H1 (cell line): ENCODE results near the gene RPS6KA5.

Source experiments
- CBX5 ChIP-seq: fragments of 300-800, 300-1000 bp; sonication (generic); IDR thresholded peaks from 2 replicates; pipeline ENCODE4 v1.7.1; 2016; ENCODE audit warnings: antibody characterized with exemption, low read length, low read depth
- CBX8 ChIP-seq: fragments of 300-800, 300-1000 bp; sonication (generic); IDR thresholded peaks from 2 replicates; pipeline ENCODE4 v1.7.1; 2016; ENCODE audit warnings: low read depth, low read length, borderline replicate concordance
- CEBPB ChIP-seq: IDR thresholded peaks from 2 replicates; pipeline ENCODE4 v1.6.1; 2012; ENCODE audit warnings: low read depth, low read length
- CHD2 ChIP-seq: IDR thresholded peaks from 2 replicates; pipeline ENCODE4 v1.6.1; 2012; ENCODE audit warnings: low read length, improper control_type of control experiment
- GTF2F1 ChIP-seq: IDR thresholded peaks from 2 replicates; pipeline ENCODE4 v1.6.1; 2012; ENCODE audit warnings: low read depth, low read length, improper control_type of control experiment, borderline replicate concordance
- POLR2A ChIP-seq, 2 experiments: IDR thresholded peaks; 1 replicate in 1 of 2; 2 replicates in 1 of 2; pipeline ENCODE4 v1.6.1; 2011; ENCODE audit warnings: low read depth in 2 of 2, low read length in 2 of 2, mild to moderate bottlenecking in 2 of 2; ENCODE audit errors: control extremely low read depth in 1 of 2
- RNF2 ChIP-seq: fragments of 200-900, 300-1000 bp; sonication (generic); IDR thresholded peaks from 2 replicates; pipeline ENCODE4 v1.7.1; 2016; ENCODE audit warnings: borderline replicate concordance, low read depth, mild to moderate bottlenecking, antibody characterized with exemption, low read length; ENCODE audit not compliant: poor library complexity, severe bottlenecking; ENCODE audit errors: missing control alignments
- SRF ChIP-seq: IDR thresholded peaks from 2 replicates; pipeline ENCODE4 v1.6.1; 2011; ENCODE audit warnings: mild to moderate bottlenecking, low read depth, low read length, moderate library complexity
- YY1 ChIP-seq: IDR thresholded peaks from 2 replicates; pipeline ENCODE4 v1.6.1; 2011; ENCODE audit warnings: low read depth, mild to moderate bottlenecking, low read length

DNA sequence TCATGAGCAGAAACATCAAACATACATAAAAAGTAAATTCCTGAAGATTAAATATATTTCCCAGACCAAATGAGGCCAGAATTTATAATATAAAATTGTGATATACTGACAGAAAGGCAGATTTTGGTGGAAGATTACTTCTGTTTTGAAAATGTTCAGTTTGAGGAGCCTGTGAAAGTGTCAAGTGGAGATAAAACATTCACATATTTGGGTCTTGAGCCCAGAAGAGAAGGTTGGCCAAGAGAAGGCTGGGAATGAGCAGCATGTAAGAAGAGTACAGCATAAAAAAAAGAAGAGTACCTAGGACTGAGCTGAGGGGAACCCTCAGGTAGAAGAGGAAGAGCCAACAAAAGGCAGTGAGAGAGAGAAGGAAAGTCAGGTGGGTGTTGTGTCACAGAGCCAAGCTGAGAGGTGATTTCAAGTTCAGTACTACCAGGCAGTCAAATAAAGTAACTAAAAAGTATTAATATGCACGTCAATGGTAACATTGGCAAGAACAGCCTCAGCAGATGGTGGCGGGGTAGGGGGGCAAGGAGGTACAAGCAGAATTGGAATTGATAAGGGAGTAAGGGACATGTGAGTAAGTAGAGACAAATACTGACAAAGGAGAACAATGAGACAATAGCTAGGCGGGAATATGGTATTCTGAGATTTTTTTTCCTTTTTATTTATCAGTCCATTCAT lies 123.5 kb downstream of the RPS6KA5 start:
- TF ChIP-seq GTF2F1 (no peak), POLR2A (IDR thresholded peaks at IDR 0.05; ENCODE audit: control extremely low read depth in 1 of 2, low read depth in 2 of 2, low read length in 2 of 2) (no peak), CEBPB (no peak), CBX5 (no peak), CBX8 (no peak), YY1 (no peak), RNF2 (no peak), SRF (no peak), CHD2 (no peak)
